Astrocyte of the cerebellum (primary cell): ENCODE results near the gene HMX1.

Source experiments
- DNase-seq: peaks from one replicate; pipeline ENCODE4 v3.0.0-alpha.2; 2011; ENCODE audit warnings: low read depth
- H3K4me3 ChIP-seq: 2 replicates; pipeline ENCODE4 v1.5.1; 2011; ENCODE audit warnings: mild to moderate bottlenecking, low read depth, low read length, moderate library complexity
- in situ Hi-C: cut with HindIII; loops from 2 replicates; pipeline ENCODE4 v1.10.0; 2017; ENCODE audit warnings: low sequenced_read_pairs
- TF ChIP-seq, protein P1 (sequence below): IDR thresholded peaks from 2 replicates; pipeline ENCODE4 v1.5.1; 2012; ENCODE audit warnings: low read length, low read depth, moderate library complexity, mild to moderate bottlenecking; ENCODE audit errors: missing control alignments

HMX1 gene

DNA sequence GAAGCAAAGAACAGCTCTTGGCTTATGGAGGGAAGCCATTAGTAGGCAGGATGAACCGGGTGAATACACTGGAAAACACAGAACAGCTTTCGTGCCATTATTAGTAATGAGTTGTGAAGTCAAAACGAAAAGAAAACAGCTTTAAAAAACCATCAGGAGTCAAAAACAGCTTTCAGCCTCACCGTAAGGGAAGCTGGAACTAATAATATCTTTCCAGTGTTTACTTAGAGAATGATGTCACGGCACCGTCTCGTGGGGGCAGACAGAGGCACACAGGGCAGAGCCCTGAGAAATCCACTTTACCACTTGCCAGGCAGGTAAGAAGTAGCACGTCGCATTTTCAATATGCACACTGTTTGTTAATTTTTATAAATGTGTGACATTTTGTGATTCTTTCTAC, 37.9 kb upstream of the HMX1 start:
- in situ Hi-C loops = no loop called here
- no peak overlapping the region for H3K4me3 ChIP-seq
- DNase-seq = no peak
- TF ChIP-seq, protein P1, sequence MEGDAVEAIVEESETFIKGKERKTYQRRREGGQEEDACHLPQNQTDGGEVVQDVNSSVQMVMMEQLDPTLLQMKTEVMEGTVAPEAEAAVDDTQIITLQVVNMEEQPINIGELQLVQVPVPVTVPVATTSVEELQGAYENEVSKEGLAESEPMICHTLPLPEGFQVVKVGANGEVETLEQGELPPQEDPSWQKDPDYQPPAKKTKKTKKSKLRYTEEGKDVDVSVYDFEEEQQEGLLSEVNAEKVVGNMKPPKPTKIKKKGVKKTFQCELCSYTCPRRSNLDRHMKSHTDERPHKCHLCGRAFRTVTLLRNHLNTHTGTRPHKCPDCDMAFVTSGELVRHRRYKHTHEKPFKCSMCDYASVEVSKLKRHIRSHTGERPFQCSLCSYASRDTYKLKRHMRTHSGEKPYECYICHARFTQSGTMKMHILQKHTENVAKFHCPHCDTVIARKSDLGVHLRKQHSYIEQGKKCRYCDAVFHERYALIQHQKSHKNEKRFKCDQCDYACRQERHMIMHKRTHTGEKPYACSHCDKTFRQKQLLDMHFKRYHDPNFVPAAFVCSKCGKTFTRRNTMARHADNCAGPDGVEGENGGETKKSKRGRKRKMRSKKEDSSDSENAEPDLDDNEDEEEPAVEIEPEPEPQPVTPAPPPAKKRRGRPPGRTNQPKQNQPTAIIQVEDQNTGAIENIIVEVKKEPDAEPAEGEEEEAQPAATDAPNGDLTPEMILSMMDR = no peak

DNA sequence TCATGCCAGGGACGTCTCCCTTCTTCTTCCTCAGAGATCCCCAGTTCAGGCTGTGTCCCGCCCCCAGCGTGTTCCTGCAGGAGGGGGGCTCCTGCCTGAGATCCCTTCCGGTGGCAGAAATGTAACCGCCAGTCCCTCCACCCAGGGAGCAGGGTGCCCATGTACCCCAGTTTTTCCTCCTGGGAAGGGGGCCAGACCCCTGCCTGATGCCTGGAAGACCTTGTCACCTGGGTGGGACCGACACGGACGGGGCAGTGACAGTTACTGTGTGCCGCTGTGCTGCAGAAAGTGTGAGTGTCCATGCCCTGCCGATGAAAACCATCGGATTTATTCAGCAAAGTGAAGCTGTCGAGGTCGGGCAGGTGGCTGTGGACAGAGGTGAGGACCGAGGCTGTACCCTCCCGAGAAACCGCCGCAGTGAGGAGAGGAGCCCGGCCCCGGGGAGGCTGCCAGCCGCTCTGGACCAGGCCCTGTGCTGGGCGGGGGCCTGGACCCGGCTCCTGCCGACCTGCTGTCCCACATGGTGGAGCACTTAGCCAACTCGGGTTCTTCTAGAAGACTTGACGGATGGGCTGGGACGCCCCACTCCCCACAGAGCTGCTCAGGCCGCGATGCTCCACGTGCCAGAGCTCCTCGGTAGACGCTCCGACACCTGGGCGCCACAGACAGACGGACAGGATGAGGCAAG, 36.7 kb upstream of the HMX1 start:
- TF ChIP-seq, protein P1 = no peak
- in situ Hi-C loops = no loop called here
- H3K4me3 ChIP-seq = no peak overlapping the region
- no peak for DNase-seq

DNA sequence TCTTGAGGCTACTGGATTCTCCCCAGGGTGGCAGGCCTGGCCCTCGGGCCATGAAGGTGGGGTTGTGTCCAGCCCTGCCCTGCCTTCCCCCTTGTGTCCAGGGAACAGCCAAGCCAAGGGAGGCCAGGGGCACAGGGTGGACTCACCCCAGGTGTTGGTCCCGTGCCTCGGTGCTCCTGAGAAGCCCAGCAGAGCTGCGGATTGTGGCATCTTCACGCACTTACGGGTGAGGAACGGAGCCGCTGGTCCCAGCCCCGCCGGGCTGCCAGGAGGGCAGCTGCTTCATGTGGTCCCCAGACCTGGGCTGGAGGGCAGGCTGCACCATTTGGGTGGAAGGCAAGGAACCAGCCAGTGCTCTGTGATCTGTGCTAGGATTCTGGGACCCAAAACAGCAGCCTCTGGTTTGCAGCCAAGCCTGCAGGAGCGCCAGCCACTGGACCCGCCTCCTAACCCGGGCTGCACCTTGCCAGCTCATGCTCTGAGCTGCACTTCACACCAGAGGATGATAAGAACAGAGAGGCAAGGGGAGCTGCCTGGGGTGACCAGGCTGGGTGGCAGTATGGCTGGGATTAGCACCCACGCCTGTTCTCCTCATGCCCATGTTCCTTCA, 36.1 kb upstream of the HMX1 start:
- H3K4me3 ChIP-seq = no peak overlapping the region
- DNase-seq = no peak
- TF ChIP-seq, protein P1 = no peak
- in situ Hi-C loops = no loop called here

DNA sequence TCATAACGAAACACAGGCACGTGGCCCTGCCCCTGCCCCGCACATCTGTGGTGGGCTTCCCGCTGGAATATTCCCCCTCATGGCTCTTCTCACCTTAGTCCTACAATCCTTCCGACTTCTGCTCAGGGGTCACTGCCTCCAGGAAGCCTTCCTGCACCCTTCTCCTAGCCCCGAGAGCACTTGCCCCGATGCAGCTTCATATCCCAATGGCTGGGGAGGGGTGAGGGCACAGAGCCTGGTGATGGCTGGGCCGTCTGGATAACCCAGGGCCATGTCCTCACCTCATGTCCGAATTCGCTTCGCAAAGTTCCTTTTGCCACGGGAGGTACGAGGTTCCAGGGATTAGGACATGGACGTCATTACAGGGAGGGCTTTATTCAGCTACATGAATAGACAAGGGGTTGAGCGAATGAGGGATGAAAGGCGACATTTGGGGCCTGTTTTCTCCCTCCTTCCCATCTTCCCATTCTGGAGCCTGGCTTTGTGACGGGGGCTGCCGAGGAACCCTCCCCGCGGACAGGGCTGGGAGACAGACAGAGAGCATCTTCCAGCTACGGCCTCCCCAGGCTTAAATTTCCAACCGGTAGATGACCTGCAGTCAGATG, 35.5 kb upstream of the HMX1 start:
- in situ Hi-C loops = no loop called here
- TF ChIP-seq, protein P1 = no peak
- no peak for DNase-seq
- no peak overlapping the region for H3K4me3 ChIP-seq

DNA sequence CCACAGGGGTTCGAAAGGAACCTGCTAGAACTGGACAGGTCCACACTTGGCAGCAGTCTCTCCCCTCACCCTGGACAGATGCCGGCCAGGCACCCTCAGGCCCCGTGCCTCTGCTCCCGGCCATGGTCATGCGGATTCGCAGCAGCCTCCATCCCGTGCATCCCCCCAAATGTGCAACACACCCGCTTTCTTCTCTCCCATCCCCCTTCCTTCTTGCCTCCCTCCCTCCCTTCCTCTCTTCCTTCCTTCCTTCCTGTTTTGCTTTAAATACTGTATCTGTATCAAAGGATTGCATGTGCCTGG, 35.0 kb upstream of the HMX1 start:
- no peak overlapping the region for H3K4me3 ChIP-seq
- no peak for DNase-seq
- in situ Hi-C loops = no loop called here
- TF ChIP-seq, protein P1 = no peak

DNA sequence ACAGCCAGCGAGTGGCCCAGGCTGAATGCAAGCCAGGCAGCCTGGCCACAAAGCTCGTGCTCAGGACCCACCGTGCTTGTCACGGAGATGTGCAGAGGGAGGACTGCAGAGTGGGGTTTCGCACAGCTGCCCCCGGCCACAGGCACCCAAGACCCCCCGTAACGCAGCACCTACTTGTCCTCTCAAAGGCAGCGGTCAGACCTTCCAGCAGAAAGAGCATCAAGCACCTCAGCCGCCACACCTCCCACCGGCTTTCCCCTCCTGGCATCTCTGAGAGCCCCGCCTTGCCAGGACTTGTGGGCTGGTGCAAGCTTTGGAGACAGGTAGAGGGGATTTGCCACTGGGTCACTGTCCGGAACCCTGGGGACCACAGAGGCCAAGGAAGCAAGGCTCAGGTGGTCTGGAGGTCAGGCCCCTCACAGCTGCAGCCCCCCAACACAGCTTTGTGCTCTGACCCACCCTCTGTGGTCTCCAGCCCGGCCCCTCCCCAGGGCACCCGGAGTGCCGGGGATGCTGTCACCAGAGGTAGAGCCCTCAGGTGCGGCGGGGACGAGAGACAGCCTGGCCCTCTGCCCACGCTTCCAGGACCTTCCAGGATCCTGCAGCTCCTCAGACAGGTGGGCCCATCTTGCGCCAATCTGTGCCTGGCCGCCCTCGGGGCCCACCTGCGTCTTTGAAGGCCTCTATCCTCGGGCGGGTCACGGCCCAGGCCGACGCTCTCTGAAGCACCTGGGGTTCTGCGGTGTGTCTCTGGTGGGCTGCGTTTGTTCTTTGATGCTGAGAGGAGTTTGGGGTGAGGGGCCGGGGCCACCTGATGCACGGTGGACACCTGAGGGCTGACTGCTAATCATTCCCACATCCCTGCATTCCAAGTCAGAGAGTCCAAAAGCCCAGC, 34.4 kb upstream of the HMX1 start:
- H3K4me3 ChIP-seq = no peak overlapping the region
- TF ChIP-seq, protein P1 = no peak
- in situ Hi-C loops = no loop called here
- no peak for DNase-seq
